ENCODE results near the gene IGF1R.

Gene IGF1R

DNA sequence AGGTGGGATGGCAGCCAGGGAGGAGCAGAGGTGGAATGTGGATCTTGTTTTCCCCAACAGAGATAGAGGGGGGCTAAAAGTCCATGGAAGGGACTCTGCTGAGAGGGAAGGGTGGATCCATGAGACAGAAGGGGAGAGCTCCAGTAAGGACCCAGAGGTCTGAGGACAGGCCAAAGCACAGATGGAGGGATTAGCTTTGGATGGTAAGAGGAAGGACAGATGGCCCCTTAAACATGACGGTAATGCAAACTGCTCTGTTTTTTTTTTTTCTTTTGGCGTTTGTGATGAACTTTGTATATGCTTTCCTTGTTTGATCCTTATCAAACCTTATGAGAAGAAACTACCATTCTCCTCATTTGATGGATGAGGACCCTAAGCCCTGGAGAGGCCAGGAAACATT lies 96.2 kb downstream of the IGF1R start:
- H3K9me3 Mint-ChIP-seq: no peaks in the 10 kb centered on the region
- H3K27ac Mint-ChIP-seq: peak overlapping the region; percentile 10
- H3K4me1 Mint-ChIP-seq (ENCODE audit: low read depth): peaks cover 70% of the 10 kb centered on the region

DNA sequence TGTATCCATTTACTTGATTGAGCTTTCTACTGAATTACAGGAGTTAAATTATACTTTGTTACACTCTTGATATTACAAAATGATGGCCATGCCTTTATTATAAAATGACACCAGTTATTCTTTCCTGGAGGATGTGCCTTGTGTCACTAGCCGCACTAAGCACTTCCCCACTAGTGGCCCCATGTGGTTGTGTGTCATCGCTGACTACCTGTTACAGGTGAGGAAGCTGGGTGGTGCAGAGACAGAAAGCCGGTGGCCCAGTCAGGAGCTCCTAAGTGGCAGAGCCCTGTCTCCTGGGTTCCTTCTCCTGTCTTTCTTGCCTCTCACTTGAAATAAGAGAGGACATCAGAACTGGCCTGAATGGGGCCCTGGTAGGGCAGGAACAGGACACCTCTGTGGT lies 96.8 kb downstream of the IGF1R start:
- H3K4me1 Mint-ChIP-seq (ENCODE audit: low read depth): peaks cover 65% of the 10 kb centered on the region
- H3K27me3 Mint-ChIP-seq: no peaks in the 10 kb centered on the region
- no peak for DNase-seq
- no peaks in the 10 kb centered on the region for H3K36me3 Mint-ChIP-seq (ENCODE audit: low read depth)
- no peak overlapping the region for H3K27ac Mint-ChIP-seq
- H3K4me3 Mint-ChIP-seq: no peak overlapping the region
- no peaks in the 10 kb centered on the region for H3K9me3 Mint-ChIP-seq

More for the DNA sequence above, 96.2 kb downstream of the IGF1R start:
- Mint-ChIP-seq H3K36me3 (ENCODE audit: low read depth) (no peaks in the 10 kb centered on the region), H3K4me3 (no peak overlapping the region), H3K27me3 (no peaks in the 10 kb centered on the region)
- no peak for DNase-seq

DNA sequence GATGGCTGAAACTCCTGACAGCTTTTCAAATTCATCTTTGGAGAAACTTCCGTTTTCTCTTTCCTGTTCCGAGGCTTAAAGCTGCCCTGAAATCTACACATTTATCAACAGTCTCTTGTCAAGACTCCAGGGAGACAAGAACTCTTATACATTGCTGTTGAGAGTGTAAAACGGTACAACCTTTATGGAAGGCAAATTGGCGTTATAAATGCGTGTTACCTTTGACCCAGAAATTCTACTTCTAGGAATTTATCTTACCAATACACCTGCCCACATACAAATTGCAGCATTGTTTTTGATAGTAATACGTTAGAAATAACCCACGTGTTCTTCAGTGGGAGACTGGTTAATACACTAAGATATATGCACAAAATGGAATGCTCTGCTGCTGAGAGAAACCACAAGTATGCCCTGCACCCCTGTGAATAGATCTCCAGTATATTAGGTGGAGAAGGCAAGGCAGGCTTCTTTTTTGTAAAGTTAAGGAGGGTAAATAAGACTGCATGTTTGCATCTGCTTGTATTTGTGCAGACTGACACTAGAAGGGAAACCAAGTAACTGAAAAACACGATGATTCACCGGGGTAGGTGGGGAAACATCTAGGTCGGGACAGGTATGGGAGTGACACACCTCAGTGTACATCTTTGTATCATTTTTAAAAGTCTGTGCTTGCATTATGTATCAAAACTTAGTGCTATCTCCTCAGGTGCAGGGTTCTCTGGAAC lies 97.5 kb downstream of the IGF1R start:
- Mint-ChIP-seq H3K9me3 (no peaks in the 10 kb centered on the region), H3K27ac (peak overlapping the region; percentile 27), H3K36me3 (ENCODE audit: low read depth) (no peaks in the 10 kb centered on the region), H3K4me3 (no peak overlapping the region), H3K27me3 (no peaks in the 10 kb centered on the region), H3K4me1 (ENCODE audit: low read depth) (peaks cover 60% of the 10 kb centered on the region)
- no peak for DNase-seq

DNA sequence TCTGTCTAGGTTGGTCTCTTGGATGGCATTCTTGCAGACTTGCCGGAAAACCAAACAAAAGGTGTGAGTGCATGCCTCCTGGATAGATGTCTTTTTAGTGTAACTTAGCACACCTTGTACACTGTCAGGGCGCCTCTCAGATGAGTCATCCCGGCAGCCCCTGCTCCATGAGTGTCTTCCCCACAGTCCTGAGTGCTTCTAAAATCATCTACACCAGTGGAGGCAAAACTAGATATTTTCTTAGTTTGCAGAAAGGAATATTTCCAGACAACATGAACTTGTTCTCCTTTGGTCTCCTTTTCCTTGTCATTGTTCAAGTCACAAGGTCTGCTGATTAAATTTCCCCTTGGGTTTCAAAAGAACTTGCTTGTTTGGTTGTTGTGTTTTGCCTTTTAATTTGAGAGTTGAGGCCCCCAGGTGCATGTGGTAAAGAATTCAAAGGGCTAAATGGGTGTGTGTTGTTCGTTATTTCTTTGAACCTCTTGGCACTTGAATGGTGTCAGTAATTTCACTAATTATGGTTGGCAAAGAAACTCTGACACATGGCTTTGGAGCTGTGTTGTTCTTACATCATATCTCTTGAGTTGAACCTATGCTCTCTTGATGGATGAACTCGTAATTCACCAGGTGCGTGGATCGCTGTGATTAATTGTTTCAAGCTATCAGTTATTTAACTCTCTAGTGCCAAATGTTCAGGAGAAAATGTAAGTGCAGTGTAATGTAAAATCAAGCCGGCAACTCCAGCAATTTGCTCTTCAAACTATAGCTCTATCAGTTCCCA lies 98.2 kb downstream of the IGF1R start:
- Mint-ChIP-seq H3K27me3 (no peaks in the 10 kb centered on the region), H3K36me3 (ENCODE audit: low read depth) (no peaks in the 10 kb centered on the region), H3K27ac (peak overlapping the region; percentile 32), H3K4me1 (ENCODE audit: low read depth) (peaks cover 58% of the 10 kb centered on the region), H3K9me3 (no peaks in the 10 kb centered on the region), H3K4me3 (no peak overlapping the region)
- DNase-seq: no peak

DNA sequence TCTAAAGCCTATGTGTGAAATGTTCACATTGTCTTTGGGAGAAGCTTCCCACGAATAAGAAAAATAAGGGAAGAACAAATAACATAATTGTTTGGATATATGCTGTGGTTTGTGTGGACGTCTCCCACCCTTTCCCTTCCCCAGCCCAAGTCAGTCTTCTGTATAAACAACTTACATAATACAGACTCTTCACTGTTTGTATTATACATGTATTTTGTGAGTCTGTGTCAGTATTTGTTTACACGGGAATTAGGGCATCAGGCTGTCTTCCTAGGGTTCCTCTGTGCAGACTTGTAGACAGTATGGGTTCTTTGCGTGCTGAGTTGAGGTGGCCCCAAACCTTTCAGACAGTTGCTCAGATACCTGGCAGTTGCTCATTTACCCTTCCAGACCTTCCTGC lies 103.4 kb downstream of the IGF1R start:
- Mint-ChIP-seq H3K27me3 (no peaks in the 10 kb centered on the region), H3K27ac (no peak overlapping the region), H3K4me1 (ENCODE audit: low read depth) (peaks cover 32% of the 10 kb centered on the region), H3K36me3 (ENCODE audit: low read depth) (no peaks in the 10 kb centered on the region), H3K4me3 (no peak overlapping the region), H3K9me3 (no peaks in the 10 kb centered on the region)
- no peak for DNase-seq

DNA sequence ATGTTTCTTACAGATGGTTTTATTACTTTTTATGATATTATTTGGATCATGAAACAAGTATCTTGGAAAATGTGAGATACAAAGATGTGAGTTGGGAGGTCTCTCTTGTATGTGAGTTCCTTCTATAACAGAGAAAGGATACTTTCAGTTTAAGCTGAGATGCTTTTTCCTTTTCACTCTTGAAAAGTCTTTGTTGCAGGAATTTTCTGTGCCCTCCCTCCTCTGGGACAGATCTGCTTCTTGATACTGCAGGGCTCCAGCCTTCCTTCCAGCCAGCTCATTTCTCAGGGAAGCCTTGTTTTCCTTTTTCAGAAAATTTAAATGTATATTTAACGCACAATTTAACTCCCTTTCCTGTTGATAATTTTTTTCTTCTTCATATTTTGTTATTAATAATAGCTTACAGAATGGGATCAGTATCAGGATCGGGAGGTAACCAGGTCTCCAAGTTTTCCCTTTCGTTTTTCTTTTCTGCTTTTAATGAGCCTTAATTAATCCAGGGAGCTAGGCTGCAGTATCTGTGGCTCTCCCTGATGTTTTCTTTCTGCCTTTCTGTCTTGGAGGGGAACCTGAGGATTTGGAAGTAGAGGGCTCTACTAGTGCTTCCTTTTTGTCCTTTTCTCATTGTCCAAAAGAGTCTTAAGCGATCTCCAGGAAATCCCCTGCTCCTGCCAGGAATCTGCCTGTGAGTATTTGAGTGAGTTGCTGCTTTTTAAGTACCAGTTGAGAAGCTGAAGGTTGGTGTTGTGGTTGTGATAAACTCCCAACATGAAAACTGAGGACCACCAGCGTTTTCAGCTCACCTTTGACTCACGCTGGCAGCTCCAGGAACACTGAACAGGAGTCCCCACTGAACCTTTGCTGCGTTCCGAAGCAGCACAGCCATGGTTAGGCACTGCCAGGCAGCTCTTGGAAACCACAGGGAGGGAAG lies 105.7 kb downstream of the IGF1R start:
- no peak for DNase-seq
- Mint-ChIP-seq H3K27me3 (no peaks in the 10 kb centered on the region), H3K27ac (no peak overlapping the region), H3K4me3 (no peak overlapping the region), H3K9me3 (no peaks in the 10 kb centered on the region), H3K36me3 (ENCODE audit: low read depth) (no peaks in the 10 kb centered on the region), H3K4me1 (ENCODE audit: low read depth) (peaks cover 36% of the 10 kb centered on the region)

DNA sequence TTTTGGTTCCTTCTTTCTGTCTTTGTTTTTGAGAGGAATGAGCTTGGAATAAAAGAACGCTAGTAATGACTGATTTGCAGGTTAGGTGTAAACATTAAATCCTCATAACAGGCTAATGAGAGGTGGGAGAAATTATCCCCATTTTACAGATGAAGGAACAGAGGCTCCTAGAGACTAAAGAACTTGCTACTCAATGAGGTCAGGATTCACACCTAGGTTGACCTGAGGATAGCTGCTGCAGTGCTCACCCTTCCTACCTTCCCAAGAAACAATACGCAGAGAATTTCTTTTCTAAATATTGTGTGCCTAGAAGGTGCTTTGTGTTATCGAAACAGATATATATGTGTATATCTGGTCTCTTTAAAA lies 106.3 kb downstream of the IGF1R start:
- Mint-ChIP-seq H3K36me3 (ENCODE audit: low read depth) (no peaks in the 10 kb centered on the region), H3K27me3 (no peaks in the 10 kb centered on the region), H3K4me1 (ENCODE audit: low read depth) (peaks cover 37% of the 10 kb centered on the region), H3K9me3 (no peaks in the 10 kb centered on the region), H3K4me3 (no peak overlapping the region), H3K27ac (no peak overlapping the region)
- DNase-seq: no peak

DNA sequence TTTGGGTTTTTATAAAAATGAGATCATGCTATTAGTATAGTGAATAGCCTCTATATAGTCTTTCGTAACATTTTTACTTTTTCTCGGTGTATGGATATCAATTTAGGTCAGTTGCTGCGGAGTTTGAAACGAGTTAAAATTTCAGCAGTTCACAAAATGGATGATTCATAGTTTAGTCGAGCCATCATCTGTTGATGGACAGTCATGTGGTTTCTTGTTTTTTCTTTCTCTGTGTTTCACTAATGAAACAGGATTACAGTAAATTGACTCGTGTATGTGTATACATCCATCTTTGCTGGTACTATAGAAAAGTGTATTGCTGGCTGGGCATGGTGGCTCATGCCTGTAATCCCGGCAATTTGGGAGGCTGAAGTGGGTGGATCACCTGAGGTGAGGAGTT lies 106.8 kb downstream of the IGF1R start:
- no peaks in the 10 kb centered on the region for H3K27me3 Mint-ChIP-seq
- H3K9me3 Mint-ChIP-seq: no peaks in the 10 kb centered on the region
- DNase-seq: no peak
- H3K4me3 Mint-ChIP-seq: no peak overlapping the region
- no peak overlapping the region for H3K27ac Mint-ChIP-seq
- H3K36me3 Mint-ChIP-seq (ENCODE audit: low read depth): no peaks in the 10 kb centered on the region
- peaks cover 36% of the 10 kb centered on the region for H3K4me1 Mint-ChIP-seq (ENCODE audit: low read depth)

DNA sequence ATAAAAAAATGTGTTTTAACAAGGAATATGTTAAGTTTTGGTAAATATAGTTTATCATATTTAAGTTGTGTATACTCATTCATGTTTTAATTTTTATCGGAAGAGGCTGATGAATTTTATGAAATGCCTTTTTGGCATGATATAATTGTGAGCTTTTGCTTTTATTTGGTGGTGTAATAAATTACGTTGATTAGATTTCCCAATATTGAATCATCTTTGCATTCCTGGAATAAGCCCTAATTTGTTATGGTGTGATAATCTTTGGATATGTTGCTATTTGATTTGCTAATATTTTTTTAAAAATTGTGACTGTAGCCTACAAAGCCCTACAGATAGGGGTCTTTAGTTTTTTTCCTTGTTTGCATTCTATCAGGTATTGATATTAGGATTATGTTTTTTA lies 107.4 kb downstream of the IGF1R start:
- no peaks in the 10 kb centered on the region for H3K9me3 Mint-ChIP-seq
- peaks cover 41% of the 10 kb centered on the region for H3K4me1 Mint-ChIP-seq (ENCODE audit: low read depth)
- no peak overlapping the region for H3K27ac Mint-ChIP-seq
- H3K36me3 Mint-ChIP-seq (ENCODE audit: low read depth): no peaks in the 10 kb centered on the region
- no peaks in the 10 kb centered on the region for H3K27me3 Mint-ChIP-seq
- no peak for DNase-seq
- no peak overlapping the region for H3K4me3 Mint-ChIP-seq

DNA sequence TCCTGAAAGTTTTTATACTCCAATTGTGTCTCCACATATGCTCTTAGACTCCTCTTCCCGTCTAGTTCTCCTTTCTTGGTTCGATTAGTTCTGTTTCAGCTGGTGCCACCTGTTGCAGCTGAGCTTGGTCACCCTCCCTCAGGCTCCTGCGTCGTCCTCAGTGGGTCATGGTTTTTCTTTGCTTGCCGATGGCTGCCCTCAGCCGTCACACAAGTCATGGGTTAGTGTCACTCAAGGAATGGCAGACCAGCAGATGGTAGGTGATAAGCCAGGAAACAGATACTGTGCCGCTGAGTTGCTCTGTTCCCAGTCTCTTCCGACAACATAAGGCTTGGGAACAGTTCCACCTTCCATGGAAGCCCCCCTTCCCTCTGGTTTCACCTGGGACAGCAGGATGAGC lies 109.9 kb downstream of the IGF1R start:
- Mint-ChIP-seq H3K27me3 (no peaks in the 10 kb centered on the region), H3K36me3 (ENCODE audit: low read depth) (no peaks in the 10 kb centered on the region), H3K27ac (no peak overlapping the region), H3K9me3 (no peaks in the 10 kb centered on the region), H3K4me3 (no peak overlapping the region), H3K4me1 (ENCODE audit: low read depth) (peaks cover 51% of the 10 kb centered on the region)
- no peak for DNase-seq

DNA sequence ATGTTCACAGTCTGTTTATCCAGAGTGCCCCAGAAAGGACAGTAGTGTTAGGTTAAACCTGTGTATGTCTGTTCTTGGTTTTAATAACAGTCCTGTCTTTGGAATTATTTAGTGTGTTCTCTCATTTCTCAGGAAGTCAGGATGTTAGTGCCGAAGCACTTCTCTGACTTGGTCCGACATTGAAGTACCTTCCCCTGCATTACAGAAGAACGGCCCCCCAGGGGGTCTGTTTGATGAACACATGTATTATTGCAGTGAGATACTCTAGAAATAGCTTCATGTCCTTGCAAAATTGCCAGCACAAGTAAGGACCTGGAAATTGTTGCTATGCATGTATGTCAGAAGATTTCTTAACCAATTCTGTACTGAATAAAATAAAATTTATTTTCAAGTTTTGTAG lies 110.9 kb downstream of the IGF1R start:
- Mint-ChIP-seq H3K27ac (no peak overlapping the region), H3K9me3 (no peaks in the 10 kb centered on the region), H3K4me3 (no peak overlapping the region), H3K27me3 (no peaks in the 10 kb centered on the region), H3K36me3 (ENCODE audit: low read depth) (no peaks in the 10 kb centered on the region), H3K4me1 (ENCODE audit: low read depth) (peaks cover 47% of the 10 kb centered on the region)
- no peak for DNase-seq

DNA sequence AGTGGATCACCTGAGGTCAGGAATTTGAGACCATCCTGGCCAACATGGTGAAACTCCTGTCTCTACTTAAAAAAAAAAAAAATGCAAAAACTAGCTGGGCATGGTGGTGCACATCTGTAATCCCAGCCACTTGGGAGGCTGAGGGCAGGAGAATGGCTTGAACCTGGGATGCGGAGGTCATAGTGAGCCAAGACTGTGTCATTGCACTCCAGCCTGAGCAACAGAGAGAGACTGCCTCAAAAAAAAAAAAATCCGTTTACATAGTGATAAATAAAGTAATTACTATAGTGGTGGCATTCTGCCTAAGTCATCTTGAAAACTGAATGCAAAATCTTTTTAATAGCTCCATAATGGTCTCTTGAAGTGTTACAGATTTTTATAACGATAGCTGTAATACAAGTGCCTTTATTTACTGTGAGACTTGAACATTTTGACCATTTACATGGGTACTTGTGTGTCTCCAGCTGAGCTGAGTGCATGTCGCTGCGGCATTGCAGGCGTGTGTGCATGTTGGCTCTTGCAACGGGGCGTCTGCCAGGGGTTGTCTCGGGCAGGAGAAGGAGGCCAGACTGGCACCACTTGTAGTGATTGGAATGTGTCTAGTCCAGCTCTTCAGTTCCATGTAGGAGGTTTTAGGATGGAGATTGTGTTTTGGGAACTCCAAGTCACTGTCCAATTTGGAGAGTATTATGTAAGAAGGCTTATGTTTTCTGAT lies 111.9 kb downstream of the IGF1R start:
- Mint-ChIP-seq H3K4me3 (no peak overlapping the region), H3K27ac (no peak overlapping the region), H3K9me3 (no peaks in the 10 kb centered on the region), H3K27me3 (no peaks in the 10 kb centered on the region), H3K36me3 (ENCODE audit: low read depth) (no peaks in the 10 kb centered on the region), H3K4me1 (ENCODE audit: low read depth) (peaks cover 41% of the 10 kb centered on the region)
- no peak for DNase-seq

DNA sequence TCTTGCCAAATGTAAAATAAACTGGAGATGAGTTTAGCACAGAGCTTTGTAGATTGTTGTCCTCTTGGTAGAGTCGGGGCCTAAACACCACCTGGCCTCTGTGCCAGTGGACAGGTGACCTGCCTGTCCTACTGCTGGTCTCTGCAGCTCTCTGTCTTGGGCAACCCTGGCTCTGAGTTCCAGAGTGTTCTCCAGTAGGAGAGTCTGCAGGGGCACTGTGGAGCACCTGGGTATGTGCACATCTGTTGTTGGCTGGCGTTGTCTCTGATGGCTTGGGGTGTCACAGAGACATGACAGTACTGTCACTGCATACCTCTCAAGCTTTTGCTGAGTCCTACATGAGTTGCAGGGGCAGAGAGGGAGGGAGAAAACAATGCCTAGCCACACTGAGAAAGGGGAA lies 112.6 kb downstream of the IGF1R start:
- H3K9me3 Mint-ChIP-seq: no peaks in the 10 kb centered on the region
- no peak overlapping the region for H3K4me3 Mint-ChIP-seq
- peaks cover 46% of the 10 kb centered on the region for H3K4me1 Mint-ChIP-seq (ENCODE audit: low read depth)
- H3K27ac Mint-ChIP-seq: no peak overlapping the region
- DNase-seq: no peak
- no peaks in the 10 kb centered on the region for H3K36me3 Mint-ChIP-seq (ENCODE audit: low read depth)
- H3K27me3 Mint-ChIP-seq: peaks cover 3% of the 10 kb centered on the region

DNA sequence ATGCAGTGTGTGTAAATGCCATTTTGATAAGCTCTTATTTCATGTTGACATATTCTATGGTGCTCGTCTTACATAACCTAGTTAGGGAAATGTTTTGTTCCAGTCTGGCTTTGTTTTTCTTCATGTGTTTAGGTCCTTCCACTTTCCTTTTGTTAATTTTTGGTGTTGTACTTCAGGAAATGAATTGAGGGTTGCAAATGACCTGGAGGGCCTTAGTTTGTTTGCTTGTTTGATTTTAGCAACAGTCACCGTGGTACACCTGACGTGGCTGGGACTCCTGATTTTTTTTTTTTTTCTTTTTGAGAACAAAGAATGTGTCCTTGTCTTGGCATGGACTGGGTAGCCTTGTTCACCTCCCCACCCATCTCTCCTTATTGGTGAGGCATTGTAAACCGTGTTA lies 114.8 kb downstream of the IGF1R start:
- H3K4me3 Mint-ChIP-seq: no peak overlapping the region
- no peaks in the 10 kb centered on the region for H3K36me3 Mint-ChIP-seq (ENCODE audit: low read depth)
- DNase-seq: no peak
- no peaks in the 10 kb centered on the region for H3K9me3 Mint-ChIP-seq
- peaks cover 59% of the 10 kb centered on the region for H3K4me1 Mint-ChIP-seq (ENCODE audit: low read depth)
- H3K27me3 Mint-ChIP-seq: peaks cover 3% of the 10 kb centered on the region
- no peak overlapping the region for H3K27ac Mint-ChIP-seq

All from activated T-cell treated with anti-CD3 and anti-CD28 coated beads, Interleukin-2, amount 50 U/mL, for 24 hours (primary cell).